Measurements from ENCODE around the gene MEGF8. TPM values are rescaled to one million over a fixed set of nuclear protein-coding genes. Genes with fewer than 3 reads are reported as not detected.
A peak's percentile ranks its signal among the peaks of the same experiment; 100 is the strongest.

The MEGF8 gene
- total and polyA plus RNA-seq, 10 of the 15 experiments (the other 5 are each of a cell fraction or from before 2014, with no cell fraction given): 0.43 to 12.8 (median 2.7) TPM

DNA sequence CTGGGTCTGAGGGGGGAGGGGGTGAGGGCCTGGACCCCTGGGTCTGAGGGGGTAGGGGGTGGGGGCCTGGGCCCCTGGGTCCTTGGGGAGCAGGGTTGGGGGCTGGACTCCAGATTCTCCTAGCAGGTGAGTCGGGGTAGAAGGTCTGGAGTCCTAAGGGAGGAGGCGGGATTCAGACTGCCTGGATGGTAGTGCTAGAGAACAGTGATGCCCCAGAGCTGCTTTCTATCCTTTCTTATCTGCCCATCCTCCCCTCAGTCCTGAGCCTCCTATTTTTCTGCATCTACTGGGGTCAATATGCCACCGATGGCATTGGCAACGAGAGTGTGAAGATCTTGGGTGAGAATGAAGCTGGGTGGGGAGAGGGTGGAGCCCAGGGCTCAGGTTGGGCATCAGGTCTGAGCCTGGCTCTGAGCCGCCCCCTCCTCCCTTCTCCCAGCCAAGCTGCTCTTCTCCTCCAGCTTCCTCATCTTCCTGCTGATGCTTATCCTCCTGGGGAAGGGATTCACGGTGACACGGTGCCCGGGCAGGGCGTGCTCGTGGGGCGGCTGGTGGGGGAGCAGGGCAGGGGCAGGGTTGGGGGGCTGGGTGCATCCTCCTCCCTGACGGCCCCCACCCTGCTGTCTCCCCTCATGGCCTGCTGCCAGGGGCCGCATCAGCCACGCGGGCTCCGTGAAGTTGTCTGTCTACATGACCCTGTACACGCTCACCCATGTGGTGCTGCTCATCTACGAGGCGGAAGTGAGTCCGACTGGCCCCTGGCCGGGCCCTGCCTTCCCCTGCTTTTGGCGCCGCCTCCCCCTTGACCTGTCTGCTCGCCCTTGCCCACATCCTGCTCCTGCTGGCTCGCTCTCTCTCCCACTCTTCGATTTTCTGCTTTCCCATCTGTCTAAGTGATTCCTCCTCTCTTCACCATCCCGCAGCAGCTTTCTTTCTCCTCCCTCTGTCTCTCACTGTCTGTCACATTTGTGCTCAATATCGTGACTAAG lies 8.9 kb upstream of the MEGF8 start:
- peak overlapping the region; percentile 89 for H3K4me2 ChIP-seq (ENCODE audit: control insufficient read depth, insufficient read depth)
- no peaks in the 10 kb centered on the region for H3K79me2 ChIP-seq (ENCODE audit: control insufficient read depth, insufficient read depth, low read length)
- H3K27me3 ChIP-seq (replicated peaks in 1 of 2; ENCODE audit: control insufficient read depth in 2 of 2, insufficient read depth in 2 of 2, low read length in 1 of 2): peaks cover 4 to 9% of the 10 kb centered on the region in 2 experiments; a peak in 3 of 4 replicates
- 36% methylated on average over 27 of the region's 28 CpGs for WGBS (ENCODE audit: insufficient coverage, insufficient replicate concordance, low lambda C conversion rate, missing lambda C conversion rate)
- FAIRE-seq: no peak
- ChIA-PET CTCF (interaction anchor here (1.1 to 2.0 kb wide), 2 partner anchors 20 to 133 kb away, joined by 3 to 8 read pairs; no protein-coding TSS in a partner anchor), RAD21 (ENCODE audit: unreplicated experiment) (no interaction called here), POLR2A (interaction anchor here (0.5 to 0.6 kb wide), 3 partner anchors 53 to 441 kb away, joined by 3 to 9 read pairs (median 5); no protein-coding TSS in a partner anchor), SMC1A (ENCODE audit: uncharacterized antibody, unreplicated experiment) (interaction anchor here (1.0 kb wide), 1 partner anchor 12 kb away, joined by 4 read pairs; no protein-coding TSS in a partner anchor)
- in situ Hi-C loops (cut with MboI) (no loop called here), intact Hi-C loops (cut with micrococcal nuclease; ENCODE audit: unreplicated experiment) (no loop called here)
- H3K4me1 ChIP-seq (ENCODE audit: control insufficient read depth, insufficient read depth, low read length): peaks cover 9% of the 10 kb centered on the region
- peak overlapping the region; percentile 50; the same call in 1 of the 2 replicates for H3K9ac ChIP-seq (ENCODE audit: control insufficient read depth, insufficient read depth, low read length)
- peak overlapping the region; percentile 41; the same call in 1 of the 2 replicates for H3K27ac ChIP-seq (ENCODE audit: control insufficient read depth, insufficient read depth)
- peak overlapping the region; percentile 94 for H2AFZ ChIP-seq (ENCODE audit: control insufficient read depth, low read depth, low read length)
- peak; percentile 25 for DNase-seq (ENCODE audit: low read depth, low spot score)
- peak overlapping the region; percentile 28; the same call in 1 of the 2 replicates for H3K4me3 ChIP-seq
- BruUV-seq (replicated peaks): no TSS peak
- no peaks in the 10 kb centered on the region for H3K9me3 ChIP-seq (replicated peaks; ENCODE audit: control insufficient read depth, insufficient read depth, low read length)
- H3K36me3 ChIP-seq (ENCODE audit: control insufficient read depth in 2 of 2, insufficient read depth in 2 of 2, low read length in 1 of 2): no peaks in the 10 kb centered on the region
- ATAC-seq: peak; percentile 94
- no peaks in the 10 kb centered on the region for H4K20me1 ChIP-seq (ENCODE audit: control insufficient read depth, insufficient read depth)
- TF ChIP-seq, protein P1, sequence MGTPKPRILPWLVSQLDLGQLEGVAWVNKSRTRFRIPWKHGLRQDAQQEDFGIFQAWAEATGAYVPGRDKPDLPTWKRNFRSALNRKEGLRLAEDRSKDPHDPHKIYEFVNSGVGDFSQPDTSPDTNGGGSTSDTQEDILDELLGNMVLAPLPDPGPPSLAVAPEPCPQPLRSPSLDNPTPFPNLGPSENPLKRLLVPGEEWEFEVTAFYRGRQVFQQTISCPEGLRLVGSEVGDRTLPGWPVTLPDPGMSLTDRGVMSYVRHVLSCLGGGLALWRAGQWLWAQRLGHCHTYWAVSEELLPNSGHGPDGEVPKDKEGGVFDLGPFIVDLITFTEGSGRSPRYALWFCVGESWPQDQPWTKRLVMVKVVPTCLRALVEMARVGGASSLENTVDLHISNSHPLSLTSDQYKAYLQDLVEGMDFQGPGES (IDR thresholded peaks at IDR 0.05): no peak
- TF ChIP-seq SPI1 (IDR thresholded peaks at IDR 0.05; ENCODE audit: borderline replicate concordance, insufficient read depth, low read depth, low read length) (0 out of 2 replicates have a peak, but pooled peaks have one; percentile 13), POLR2A (IDR thresholded peaks at IDR 0.05; ENCODE audit: low read depth, low read length) (peak; percentile 73), GATAD2B (conservative IDR thresholded peaks at IDR 0.05; ENCODE audit: low read depth) (0 out of 2 replicates have a peak, but pooled peaks have one; percentile 58), TCF12 (IDR thresholded peaks at IDR 0.05; ENCODE audit: low read depth, low read length) (no peak), NR2F1 (conservative IDR thresholded peaks at IDR 0.05) (peak; percentile 75), MTA3 (IDR thresholded peaks at IDR 0.05; ENCODE audit: borderline replicate concordance, low read length) (no peak), MTA2 (IDR thresholded peaks at IDR 0.05; ENCODE audit: low read depth) (peak; percentile 35; the same call in 1 of the 2 replicates), IKZF2 (IDR thresholded peaks at IDR 0.05) (peak in 1 of 2 experiments; percentile 32; a peak in 1 of 4 replicates), ZNF384 (IDR thresholded peaks at IDR 0.05; ENCODE audit: borderline replicate concordance, low read depth, low read length) (no peak), NBN (IDR thresholded peaks at IDR 0.05) (peak; percentile 69), IKZF1 (conservative IDR thresholded peaks at IDR 0.05) (peak; percentile 55), NR2C1 (IDR thresholded peaks at IDR 0.05) (peak; percentile 36; the same call in 1 of the 2 replicates)
- TF ChIP-seq, protein P2, sequence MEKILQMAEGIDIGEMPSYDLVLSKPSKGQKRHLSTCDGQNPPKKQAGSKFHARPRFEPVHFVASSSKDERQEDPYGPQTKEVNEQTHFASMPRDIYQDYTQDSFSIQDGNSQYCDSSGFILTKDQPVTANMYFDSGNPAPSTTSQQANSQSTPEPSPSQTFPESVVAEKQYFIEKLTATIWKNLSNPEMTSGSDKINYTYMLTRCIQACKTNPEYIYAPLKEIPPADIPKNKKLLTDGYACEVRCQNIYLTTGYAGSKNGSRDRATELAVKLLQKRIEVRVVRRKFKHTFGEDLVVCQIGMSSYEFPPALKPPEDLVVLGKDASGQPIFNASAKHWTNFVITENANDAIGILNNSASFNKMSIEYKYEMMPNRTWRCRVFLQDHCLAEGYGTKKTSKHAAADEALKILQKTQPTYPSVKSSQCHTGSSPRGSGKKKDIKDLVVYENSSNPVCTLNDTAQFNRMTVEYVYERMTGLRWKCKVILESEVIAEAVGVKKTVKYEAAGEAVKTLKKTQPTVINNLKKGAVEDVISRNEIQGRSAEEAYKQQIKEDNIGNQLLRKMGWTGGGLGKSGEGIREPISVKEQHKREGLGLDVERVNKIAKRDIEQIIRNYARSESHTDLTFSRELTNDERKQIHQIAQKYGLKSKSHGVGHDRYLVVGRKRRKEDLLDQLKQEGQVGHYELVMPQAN (conservative IDR thresholded peaks at IDR 0.05): 0 out of 2 replicates have a peak, but pooled peaks have one; percentile 22
- TF ChIP-seq, protein P3, sequence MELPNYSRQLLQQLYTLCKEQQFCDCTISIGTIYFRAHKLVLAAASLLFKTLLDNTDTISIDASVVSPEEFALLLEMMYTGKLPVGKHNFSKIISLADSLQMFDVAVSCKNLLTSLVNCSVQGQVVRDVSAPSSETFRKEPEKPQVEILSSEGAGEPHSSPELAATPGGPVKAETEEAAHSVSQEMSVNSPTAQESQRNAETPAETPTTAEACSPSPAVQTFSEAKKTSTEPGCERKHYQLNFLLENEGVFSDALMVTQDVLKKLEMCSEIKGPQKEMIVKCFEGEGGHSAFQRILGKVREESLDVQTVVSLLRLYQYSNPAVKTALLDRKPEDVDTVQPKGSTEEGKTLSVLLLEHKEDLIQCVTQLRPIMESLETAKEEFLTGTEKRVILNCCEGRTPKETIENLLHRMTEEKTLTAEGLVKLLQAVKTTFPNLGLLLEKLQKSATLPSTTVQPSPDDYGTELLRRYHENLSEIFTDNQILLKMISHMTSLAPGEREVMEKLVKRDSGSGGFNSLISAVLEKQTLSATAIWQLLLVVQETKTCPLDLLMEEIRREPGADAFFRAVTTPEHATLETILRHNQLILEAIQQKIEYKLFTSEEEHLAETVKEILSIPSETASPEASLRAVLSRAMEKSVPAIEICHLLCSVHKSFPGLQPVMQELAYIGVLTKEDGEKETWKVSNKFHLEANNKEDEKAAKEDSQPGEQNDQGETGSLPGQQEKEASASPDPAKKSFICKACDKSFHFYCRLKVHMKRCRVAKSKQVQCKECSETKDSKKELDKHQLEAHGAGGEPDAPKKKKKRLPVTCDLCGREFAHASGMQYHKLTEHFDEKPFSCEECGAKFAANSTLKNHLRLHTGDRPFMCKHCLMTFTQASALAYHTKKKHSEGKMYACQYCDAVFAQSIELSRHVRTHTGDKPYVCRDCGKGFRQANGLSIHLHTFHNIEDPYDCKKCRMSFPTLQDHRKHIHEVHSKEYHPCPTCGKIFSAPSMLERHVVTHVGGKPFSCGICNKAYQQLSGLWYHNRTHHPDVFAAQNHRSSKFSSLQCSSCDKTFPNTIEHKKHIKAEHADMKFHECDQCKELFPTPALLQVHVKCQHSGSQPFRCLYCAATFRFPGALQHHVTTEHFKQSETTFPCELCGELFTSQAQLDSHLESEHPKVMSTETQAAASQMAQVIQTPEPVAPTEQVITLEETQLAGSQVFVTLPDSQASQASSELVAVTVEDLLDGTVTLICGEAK (IDR thresholded peaks at IDR 0.05; ENCODE audit: borderline replicate concordance): 0 out of 2 replicates have a peak, but pooled peaks have one; percentile 43

Data from GM12878 (cell line).